Fibroblast of lung (primary cell): ENCODE results near the gene CHMP6.

Experiments used
- EZH2 ChIP-seq: IDR thresholded peaks from 2 replicates; pipeline ENCODE4 v1.5.1; 2012; ENCODE audit warnings: low read length, control low read depth, mild to moderate bottlenecking; ENCODE audit errors: missing control alignments
- TF ChIP-seq, protein P1 (sequence below), 2 donors: IDR thresholded peaks in 1 of 2; conservative IDR thresholded peaks in 1 of 2; 1 replicate in 1 of 2; 2 replicates in 1 of 2; pipeline ENCODE4 v1.5.1; 2011 to 2012; ENCODE audit warnings: low read length in 2 of 2, control low read depth in 1 of 2, inconsistent platforms in 1 of 2, low read depth in 1 of 2, mild to moderate bottlenecking in 1 of 2

GRCh38 chr17:80955078-80955477 lies 36.6 kb upstream of the CHMP6 start:
- TF ChIP-seq, protein P1, sequence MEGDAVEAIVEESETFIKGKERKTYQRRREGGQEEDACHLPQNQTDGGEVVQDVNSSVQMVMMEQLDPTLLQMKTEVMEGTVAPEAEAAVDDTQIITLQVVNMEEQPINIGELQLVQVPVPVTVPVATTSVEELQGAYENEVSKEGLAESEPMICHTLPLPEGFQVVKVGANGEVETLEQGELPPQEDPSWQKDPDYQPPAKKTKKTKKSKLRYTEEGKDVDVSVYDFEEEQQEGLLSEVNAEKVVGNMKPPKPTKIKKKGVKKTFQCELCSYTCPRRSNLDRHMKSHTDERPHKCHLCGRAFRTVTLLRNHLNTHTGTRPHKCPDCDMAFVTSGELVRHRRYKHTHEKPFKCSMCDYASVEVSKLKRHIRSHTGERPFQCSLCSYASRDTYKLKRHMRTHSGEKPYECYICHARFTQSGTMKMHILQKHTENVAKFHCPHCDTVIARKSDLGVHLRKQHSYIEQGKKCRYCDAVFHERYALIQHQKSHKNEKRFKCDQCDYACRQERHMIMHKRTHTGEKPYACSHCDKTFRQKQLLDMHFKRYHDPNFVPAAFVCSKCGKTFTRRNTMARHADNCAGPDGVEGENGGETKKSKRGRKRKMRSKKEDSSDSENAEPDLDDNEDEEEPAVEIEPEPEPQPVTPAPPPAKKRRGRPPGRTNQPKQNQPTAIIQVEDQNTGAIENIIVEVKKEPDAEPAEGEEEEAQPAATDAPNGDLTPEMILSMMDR (conservative IDR thresholded peaks at IDR 0.05 in 1 of 2, IDR thresholded peaks at IDR 0.05 in 1 of 2; ENCODE audit: low read depth in 1 of 2, low read length in 2 of 2): no peak
- TF ChIP-seq EZH2: no peak
